Hematopoietic multipotent progenitor cell (in vitro differentiated cells): ENCODE results near the gene EARS2. TPM values are rescaled to one million over a fixed set of nuclear protein-coding genes. Genes with fewer than 3 reads are reported as not detected.
"Not testable (repeated sequence)": the region's sequence is repeated elsewhere in the genome, so short reads cannot be mapped to it uniquely, and the experiment has no call there.

Source experiments
- DNase-seq, 3 donors: peaks; one replicate each; pipeline ENCODE4 v3.0.0-alpha.2; 2011 to 2015; ENCODE audit warnings: low read depth in 2 of 3, low spot score in 2 of 3
- total RNA-seq: library from RNA; depleted of rRNA; stranded (reverse); fragments of >200 nt; gene quantifications from one replicate; pipeline ENCODE4 v1.2.3, GENCODE V29; 2012

The EARS2 gene
- total RNA-seq, 1 donor, result 35.8 TPM

DNA sequence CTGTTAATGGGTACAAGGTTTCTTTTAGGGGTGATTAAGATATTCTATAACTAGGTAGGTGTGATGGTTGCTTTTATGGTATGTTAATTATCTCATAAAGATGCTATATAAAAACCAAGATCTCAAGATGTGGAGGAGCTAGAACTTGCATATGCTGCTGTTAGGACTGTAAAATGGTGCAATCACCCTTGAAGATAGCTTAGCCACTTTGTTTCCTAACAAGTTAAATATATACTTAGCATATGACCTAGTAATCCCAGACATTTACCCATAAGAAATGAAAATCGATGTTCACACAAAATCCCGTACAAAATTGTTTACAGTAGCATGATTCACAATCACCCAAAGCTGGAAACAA, 71.9 kb downstream of the EARS2 start:
- DNase-seq, result no peak

DNA sequence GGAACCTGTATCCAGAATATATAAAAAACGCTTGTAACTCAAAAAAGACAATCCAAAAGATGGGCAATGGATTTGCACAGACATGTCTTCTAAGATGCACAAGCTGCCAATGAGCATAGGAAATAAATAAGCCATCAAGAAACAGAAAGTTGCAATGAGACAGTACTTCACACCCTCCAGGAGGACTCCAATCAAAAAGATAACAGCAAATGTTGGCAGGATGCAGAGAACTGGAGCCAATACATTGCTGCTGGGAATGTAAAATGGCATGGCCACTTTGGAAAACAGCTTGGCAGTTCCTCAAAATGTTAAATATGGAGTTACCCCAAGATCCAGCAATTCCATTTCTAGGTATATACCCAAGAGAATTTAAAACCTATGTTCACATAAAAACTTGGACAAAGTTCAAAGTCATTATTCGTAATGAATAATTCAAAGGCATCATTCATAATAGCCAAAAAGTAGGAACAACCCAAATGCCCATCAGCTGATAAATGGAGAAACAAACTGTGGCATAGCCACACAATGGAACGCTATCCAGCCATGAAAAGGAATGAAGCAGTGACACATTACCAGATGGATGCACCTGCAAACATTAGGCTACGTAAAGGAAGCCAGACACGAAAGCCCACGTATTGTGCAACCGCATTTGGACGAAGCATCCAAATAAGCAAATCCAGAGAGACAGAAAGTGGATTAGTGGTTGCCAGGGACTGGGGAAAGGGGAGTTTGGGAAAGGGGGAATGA, 72.5 kb downstream of the EARS2 start:
- DNase-seq, result no peak

- DNase-seq, result not testable (repeated sequence)
These were observed 73.7 kb downstream of the EARS2 start for GRCh38 chr16:23483492-23483891.

DNA sequence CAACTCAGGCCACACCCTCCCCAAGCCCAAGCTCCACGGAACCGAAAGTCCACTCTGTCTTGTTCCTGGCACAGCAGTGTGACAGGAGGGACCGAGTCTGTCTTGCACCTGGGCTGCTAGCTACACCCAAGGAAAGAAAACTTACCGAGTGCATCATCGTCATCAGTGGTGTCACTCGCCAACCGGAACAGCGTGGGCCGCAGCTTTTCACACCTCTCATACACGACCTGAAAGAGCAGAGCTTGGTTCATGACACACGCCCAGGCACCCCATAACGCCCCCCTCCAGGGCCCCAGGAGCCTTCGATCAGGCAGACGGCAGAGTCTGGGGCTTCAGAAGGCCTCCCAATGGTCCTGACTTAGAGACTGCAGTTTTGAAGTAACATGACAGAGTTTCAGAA, 74.4 kb downstream of the EARS2 start:
- no peak for DNase-seq

DNA sequence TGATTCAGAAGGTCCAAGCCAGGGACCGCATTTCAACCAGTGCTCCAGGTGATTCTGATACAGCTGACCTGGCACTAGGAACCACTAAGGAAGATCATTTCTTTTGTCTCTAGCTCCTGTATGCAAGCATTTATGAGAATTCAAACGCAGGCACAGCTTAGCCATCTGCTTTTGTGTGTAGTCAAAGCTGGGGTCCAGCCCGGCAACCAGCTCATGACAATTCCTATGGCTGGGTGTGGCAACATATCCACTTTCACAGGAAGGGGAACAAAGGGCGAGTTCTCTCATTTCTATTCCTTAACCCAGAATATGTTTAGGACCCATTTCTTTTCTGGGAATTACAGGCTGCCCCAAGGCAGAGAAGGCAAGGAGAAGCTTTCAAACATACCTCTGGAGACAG, 76.9 kb downstream of the EARS2 start:
- no peak for DNase-seq

DNA sequence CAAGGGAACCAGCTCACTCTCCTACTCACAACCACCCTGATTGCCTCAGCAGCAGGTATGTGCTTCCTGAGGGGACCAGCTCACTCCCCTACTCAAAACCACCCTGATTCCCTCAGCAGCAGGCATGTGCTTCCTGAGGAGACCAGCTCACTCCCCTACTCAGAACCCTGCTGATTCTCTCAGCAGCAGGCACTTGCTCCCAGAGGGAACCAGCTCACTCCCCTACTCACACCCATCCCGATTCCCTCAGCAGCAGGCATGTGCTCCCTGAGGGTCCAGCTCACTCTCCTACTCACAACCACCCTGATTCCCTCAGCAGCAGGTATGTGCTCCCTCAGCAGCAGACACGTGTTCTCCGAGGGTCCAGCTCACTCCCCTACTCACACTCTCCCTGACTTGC, 78.0 kb downstream of the EARS2 start:
- no peak for DNase-seq

- DNase-seq, result no peak
These were observed 78.6 kb downstream of the EARS2 start for GRCh38 chr16:23478566-23478965.

- DNase-seq, result no peak
These were observed 80.9 kb downstream of the EARS2 start for GRCh38 chr16:23476289-23476688.

Other genes starting within 250 kb of the EARS2 start
- 28.0 TPM for gene COG7, start 104.2 kb downstream of the EARS2 start, total RNA-seq
- gene GGA2, start 46.9 kb downstream of the EARS2 start, total RNA-seq, result 18.9 TPM
- 44.2 TPM for gene UBFD1, start 377 bp upstream of the EARS2 start, total RNA-seq
- 84.6 TPM for gene NDUFAB1, start 39.0 kb upstream of the EARS2 start, total RNA-seq
- 5.1 TPM for gene PALB2, start 84.0 kb upstream of the EARS2 start, total RNA-seq
- 37.4 TPM for gene DCTN5, start 84.1 kb upstream of the EARS2 start, total RNA-seq
- 3.0 TPM for gene PLK1, start 121.5 kb upstream of the EARS2 start, total RNA-seq
- 0.54 TPM for gene ERN2, start 155.9 kb upstream of the EARS2 start, total RNA-seq
- gene CHP2, start 197.7 kb upstream of the EARS2 start, total RNA-seq, result not detected